HG03575 (cell line): ENCODE measurements around the gene KNOP1.
"Not testable (repeated sequence)": the region's sequence is repeated elsewhere in the genome, so short reads cannot be mapped to it uniquely, and the experiment has no call there.

Experiments
- ATAC-seq: cut with Tn5 transposase; IDR thresholded peaks from one replicate; pipeline ENCODE4 v1.9.1; 2021; ENCODE audit not compliant: unreplicated experiment, insufficient number of reproducible peaks, low FRiP score; ENCODE audit errors: extremely low read depth

Gene KNOP1

DNA sequence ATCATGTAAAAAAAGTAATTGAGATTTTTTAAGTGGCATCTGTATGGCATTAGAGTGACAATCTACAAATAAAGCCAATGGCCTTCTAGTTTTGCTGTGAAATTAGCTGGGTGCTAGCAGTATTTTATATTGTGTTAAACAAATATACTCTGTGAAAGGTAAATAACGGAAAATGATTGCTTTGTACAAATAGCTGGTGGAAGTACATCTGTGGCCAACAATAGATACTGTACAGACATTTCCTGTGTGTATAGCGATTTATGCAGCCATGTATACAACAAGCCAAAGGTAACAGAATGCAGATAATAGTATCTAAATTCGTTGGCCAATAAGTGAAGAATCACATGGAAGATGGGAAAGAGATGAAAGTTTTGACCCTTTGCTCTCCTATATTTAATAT, 26.6 kb upstream of the KNOP1 start:
- no peak for ATAC-seq

DNA sequence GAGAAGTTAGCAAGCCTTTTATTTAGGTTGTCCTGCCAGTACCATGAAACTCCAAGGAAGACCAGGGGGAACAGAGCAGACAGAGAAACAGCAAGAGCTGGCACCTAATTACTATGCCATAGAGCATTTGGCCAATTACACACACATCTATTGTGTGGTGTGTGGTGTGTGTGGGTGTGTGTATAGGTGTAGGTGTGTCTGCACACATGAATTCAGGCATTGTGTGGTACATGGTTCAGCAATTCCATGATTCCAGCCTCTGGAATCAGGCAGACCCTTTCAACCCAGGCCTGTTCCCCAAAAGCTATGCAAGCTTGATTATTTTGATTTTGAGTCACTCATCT, 25.8 kb upstream of the KNOP1 start:
- ATAC-seq = no peak

DNA sequence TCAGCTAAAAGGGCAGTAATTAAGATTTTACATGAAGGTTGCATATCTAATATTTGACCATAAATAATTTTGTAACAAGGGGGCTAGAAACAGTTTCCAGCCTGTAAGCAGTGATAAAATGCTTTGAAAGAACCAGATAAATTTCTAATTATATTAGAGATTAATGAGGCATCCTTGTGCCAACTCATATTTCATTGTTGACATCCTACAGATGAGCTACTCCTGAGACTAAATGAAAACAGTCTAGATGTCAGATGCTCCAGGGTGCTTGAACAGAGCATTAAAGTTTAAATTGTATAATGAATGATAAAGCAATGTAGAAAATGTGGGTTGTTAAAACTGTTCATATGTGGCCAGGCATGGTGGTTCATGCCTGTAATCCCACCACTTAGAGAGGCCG, 23.3 kb upstream of the KNOP1 start:
- no peak for ATAC-seq

DNA sequence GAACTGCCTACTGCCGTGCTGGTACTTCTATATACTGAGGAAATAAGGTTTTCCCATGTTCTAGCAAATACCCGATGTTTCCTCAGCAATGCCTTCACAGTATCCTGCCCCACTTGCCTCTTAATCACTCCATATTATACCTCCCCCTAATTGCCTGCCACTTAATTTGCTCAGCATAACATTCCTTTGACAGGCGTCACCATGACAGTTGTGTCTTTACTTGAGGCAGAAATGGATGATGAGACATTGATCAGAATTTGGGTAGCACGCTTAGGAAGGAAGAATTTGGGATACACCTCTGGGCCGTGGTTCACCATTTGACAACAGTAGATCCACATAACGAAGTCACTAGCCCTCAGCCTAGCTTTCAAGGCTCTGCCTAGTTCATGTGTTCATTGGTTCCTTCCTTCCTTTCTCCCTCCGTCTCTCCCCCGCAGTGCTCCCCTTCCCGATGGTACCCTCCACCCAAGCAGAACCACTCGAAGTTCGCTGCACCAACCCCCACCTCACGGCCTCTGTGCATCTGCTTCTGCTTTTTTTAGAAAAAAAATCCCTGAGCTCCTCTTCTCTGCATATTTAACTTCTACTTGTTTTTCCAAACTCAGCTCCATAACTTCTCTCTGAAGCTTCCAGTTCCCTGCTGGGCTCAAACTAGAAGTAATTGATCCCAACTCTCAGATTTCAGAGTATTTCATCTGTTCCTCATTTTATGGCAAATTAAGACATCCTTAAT, 19.4 kb upstream of the KNOP1 start:
- ATAC-seq = no peak

DNA sequence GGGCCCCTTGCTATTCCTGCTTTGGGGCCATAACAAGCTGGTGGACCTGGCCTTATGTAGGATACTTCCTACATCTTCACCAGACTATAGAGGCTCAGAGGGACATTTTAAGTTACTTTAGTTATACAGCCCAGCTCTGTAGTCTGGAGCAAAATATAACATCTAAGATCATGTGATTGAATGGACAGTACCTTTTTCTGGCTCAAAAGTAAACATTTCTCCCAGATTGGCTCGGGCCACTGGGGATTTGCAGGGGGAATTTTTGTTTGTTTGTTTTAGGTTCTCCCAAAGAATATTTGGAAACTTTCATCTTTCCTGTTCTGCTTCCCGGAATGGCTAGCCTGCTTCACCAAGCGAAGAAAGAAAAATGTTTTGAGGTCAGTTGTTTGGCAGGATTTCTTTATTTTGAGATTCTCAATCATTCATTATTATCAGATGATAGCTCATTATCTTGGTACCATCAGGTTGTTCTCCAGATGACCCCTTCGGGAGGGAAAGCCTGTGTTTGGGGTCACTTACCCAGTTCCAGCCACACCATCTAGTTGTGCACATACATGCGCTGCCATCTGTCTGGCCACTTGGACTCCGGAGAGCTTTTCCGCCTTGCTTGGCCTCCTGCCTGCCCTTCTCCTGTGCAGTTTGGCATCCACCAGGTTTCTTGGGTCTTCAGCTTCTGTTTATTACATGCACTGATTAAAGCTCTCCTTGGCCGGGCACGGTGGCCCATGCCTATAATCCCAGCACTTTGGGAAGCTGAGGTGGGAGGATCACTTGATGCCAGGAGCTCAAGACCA, 17.2 kb upstream of the KNOP1 start:
- ATAC-seq = no peak

DNA sequence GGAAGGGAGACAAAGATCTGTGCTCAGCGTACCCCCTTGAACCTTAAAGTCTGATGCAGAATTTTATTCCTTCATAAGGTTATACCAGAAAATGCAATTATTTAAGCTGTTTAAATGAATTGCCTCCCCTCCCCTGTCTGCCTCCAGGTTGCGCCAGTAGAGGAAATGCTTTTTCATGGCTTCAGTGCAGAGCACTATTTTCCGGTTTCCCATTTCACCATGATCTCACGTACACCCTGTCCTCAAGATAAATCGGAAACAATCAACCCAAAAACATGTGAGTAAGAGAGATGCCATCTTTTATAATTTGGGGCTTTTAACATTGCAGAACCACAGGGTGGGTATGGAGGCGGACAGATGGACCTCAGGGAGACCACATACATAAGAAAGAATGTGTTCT, 15.5 kb upstream of the KNOP1 start:
- no peak for ATAC-seq

DNA sequence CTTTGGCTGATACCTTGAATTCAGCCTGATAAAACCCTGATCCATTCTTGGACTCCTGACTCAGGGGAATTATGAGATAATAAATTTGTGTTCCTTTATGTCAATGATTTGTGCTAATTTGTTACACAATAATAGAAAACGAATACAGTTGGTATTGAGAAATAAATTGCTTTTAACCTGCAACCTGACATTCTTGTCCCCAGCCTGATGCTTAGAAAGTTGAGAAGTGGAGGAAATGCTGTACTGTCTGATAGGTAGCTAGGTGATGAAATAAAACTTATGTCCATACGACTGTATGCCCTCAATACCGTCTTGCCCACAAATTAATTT, 10.6 kb upstream of the KNOP1 start:
- ATAC-seq = no peak

DNA sequence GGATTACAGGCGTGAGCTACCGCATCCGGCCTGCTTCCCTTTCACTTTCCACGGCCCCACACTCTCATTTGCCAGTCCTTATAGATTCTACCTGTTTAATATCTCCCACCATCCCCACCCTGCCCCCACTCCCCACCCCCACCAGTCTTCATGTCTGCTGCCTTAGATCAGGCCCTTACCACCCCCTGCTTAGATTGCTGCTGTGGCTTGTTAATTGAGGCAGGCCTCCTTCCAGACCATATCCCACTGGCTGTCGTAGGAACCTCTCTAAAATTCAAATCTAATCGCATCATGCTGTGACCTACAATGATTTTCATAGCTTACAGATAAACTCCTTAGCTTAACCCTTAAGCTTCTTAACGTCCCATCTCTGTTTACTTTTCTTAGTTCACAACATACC, 5.0 kb upstream of the KNOP1 start:
- ATAC-seq = no peak

DNA sequence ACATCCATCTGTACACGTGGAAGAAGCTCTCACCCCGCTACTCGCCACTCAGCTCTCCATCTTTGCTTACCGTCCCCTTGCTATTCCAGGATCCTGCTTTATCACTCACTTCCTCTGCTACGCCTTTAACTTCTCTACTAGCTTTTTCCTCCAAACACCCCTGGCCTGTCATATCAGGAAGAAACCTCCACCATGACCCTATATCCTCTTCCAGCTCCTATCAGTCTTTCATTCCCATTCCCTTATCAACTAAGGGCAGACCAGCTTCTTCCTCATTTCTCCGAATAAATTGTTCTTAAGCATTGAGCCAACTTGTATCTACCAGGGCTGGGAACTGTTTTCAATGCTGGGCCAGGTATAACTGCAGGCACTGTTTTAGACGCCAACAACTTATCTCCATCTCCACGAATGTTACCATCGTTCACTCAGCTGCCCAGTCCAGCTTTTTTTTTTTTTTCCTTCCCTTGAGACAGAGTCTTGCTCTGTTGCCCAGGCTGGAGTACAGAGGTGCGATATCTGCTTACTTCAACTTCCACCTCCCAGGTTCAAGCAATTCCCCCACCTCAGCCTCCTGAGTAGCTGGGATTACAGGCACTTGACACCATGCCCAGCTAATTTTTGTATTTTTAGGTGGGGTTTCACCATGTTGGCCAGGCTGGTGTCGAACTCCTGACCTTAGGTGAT, 4.4 kb upstream of the KNOP1 start:
- ATAC-seq = no peak

DNA sequence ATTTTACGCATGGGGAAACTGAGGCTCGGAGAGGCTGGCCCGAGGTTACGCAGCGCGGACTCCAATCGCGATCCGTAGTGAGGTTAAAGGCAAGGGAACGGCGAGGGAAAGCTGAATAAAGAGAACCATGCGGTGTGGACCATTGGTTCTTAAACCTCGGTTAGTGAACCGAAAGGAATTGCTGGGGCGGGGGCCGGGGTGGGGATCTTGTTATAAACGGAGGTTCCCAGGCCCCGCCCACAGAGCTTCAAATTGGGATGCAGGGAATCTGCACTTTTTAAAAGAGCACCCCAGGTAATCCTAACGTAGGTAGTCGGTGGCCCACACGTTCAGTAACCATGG, 568 bp upstream of the KNOP1 start:
- no peak for ATAC-seq

DNA sequence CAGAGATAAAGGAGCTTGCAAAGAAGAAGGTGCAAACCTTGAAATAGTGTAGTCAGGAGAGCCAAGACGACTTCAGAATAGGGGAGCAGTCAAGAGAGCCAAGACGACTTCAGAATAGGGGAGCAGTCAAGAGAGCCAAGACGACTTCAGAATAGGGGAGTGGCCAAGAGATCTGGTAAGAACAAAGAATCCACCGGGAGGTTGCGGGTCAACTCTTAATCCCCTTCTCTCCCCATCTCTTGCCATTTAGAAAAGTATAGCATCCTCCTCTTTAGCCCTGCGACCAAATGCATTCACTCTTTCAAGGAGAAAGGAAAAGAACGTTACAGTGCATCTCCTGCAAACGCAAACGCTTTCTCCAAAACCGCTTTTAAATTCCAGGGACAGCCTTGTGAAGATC, 713 bp downstream of the KNOP1 start:
- ATAC-seq = no peak

DNA sequence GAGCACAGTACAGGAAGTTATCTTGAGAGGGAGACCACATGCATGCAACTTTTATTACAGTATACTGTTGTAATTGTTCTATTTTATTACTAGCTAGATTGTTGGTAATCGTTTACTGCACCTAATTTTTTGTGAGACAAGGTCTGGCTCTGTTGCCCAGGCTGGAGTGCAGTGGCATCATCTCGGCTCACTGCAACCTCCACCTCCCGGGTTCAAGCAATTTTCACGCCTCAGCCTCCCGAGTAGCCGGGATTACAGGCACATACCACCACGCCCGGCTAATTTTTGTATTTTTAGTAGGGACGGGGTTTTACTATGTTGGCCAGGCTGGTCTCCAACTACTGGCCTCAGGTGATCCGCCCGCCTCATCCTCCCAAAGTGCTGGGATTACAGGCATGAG, 1.3 kb downstream of the KNOP1 start:
- ATAC-seq = not testable (repeated sequence)

DNA sequence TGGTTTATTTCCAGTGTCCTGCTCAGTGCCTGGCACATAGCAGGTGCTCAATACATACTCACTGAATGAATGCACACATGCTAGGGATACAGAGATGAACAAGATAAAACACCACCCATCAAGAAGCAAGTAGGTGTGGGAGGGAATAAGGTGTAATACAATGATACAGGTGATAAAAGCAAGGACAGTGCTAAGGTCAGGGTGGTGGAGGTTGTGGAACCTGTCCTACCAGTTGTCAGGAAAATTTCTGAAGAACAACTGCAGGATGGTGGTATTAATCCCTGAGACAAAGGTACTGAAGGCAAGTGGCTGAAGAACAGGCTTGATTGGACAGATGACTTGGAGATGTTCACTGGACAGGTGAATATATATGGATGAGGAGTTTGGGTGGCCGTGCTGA, 1.8 kb downstream of the KNOP1 start:
- no peak for ATAC-seq

DNA sequence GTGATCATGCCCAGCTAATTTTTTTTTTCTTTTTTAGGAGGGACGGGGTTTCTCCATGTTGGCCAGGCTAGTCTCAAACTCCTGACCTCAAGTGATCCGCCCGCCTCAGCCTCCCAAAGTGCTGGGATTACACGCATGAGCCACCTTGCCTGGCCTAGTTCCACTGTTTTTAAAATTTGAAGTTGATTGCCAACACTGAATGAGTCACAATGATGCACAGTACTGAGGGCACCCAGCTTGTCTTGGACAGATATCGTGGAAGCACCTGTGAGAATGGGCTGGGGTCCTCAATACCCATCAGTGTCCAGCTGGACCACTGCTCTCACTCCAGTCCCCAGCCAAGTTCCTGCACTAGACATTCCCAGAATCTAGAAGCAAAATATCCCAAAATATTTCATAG, 2.5 kb downstream of the KNOP1 start:
- ATAC-seq = no peak

DNA sequence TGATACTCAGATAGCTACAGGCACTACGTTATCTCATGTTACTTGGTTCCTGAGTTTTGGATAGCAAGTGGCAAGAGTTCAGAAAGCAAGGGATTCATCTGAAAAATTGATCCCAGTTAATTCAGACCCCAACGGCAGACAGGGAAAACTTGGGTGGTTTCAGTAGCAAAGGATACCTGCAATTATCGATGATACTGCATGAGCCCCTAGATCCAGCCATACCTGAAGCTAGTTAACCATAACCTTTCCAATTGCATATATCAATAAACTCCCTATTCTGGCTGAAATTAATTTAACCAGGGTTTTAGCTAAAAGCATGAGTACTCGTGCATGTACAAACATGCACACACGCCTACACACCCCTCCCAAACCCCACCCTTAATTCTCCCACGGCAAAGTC, 4.3 kb downstream of the KNOP1 start:
- no peak for ATAC-seq

DNA sequence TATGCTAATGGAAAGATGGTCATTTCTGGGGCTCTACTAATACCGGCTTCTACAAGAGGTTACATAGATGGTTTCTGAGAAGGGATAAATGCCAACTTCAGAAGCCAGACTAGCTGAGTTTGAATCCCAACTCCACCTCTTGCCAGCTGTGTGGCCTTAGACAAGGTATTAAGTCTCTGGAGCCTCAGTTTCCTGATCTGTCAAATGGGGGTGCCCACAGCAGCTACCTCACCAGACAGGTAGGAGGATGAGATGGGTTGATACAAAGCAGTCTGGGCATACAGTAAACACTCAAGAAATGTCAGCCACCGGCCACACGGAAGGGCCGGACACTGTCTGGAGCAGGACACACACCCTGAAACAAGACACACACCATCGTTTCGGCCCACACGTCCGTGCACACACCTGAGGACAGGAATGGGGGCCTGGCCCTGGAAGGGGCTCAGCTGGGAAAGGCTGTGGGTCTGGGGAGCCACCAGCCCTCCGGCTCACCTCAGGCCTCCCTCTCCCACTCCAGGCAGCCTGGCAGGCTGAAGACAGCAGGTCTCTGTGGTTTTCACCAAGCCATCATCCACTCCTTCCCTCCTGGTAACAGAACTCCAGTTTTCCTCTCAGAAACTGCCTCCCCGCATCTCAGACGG, 5.5 kb downstream of the KNOP1 start:
- no peak for ATAC-seq

DNA sequence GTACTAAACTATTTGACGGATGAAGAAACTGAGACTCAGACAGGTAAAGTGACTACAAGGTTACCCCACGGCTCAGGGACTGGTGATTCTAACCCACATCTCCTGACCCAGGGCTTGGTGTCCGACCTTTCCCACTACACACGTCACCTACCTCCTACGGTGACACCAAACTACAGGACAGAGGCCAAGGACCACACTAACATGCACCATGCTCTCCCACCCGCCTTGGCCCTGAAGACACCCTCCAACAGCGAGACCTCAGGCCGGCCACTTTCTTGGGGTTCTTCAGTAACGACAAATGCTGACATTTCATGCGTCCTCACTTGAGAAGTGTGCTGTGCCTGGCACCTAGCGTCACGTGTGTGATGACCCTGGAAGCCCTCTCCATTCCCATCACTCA, 6.4 kb downstream of the KNOP1 start:
- no peak for ATAC-seq

DNA sequence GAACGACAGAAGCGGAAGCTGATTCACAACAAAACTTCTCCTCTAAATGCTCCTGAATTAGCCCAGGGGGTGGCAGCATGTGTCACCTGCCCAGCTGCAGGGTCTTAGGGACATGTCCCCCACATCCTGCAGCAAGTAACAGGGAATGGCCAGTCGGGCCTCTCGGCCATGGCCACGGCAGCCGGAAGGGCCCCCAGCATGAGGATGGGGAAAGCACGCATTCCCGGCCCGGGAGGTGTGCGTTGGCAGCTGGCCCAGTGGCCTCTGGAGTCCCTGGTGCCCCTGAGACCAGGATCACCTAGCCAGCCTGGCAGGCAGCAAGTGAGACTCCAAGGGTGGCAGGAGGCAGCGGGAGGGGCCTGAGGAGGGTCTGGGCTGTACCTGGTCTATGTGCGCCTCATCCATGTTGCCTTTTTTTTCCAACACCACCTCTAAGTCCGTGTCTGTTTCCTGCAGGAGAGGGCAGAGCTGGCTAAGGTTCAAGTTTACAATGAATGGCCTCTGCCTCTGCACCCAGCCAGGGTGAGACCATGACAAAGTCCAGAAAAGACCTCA, 7.0 kb downstream of the KNOP1 start:
- no peak for ATAC-seq

DNA sequence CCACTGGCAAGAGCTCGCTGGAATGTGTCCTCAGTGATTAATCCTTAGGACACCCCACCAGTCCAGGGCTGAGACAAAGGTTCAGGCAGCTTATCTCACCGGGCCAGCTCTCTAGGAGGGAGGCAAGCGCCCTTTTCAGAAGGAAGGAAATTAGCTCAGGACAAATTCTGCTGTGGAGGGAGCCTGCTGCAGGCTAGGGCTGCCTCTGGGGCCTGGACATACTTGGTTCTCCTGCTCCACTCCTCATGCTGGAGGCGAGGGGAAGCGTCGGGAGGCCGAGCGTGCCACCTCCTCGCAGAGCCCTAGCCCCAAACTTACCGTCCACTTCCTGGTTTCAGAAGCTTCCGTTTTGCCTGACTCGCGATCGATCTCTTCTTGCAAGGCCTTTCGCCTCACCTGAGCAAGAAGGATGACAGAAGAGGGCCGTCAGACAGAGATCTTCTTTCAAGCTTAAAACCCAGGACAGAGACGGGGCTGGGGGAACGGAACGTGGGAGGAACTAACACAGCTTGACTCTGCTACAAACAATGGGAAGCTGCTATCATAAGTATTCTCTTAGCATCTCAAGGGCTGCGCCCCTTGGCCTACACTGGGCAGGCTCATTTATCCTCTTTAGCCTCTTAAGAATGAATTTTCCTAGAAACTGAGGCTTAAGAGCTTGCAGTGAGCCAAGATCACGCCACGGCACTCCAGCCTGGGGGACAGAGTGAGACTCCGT, 7.7 kb downstream of the KNOP1 start:
- ATAC-seq = no peak
